H1 (cell line): ENCODE measurements around the gene USP16.

Source experiments
- KDM5A ChIP-seq: fragments of 200-600 bp; IDR thresholded peaks from 2 replicates; pipeline ENCODE4 v1.7.1; 2012; ENCODE audit warnings: mild to moderate bottlenecking, low read length, inconsistent platforms, mixed read lengths
- TF ChIP-seq, protein P1 (sequence below), 3 experiments: IDR thresholded peaks; 1 replicate in 2 of 3; 2 replicates in 1 of 3; pipeline versions ENCODE4 v1.5.1 to v1.6.1; 2011; ENCODE audit warnings: low read length in 3 of 3, mild to moderate bottlenecking in 3 of 3, inconsistent platforms in 2 of 3, low read depth in 1 of 3, moderate library complexity in 1 of 3; ENCODE audit not compliant: insufficient read depth in 1 of 3; ENCODE audit errors: control extremely low read depth in 1 of 3

DNA sequence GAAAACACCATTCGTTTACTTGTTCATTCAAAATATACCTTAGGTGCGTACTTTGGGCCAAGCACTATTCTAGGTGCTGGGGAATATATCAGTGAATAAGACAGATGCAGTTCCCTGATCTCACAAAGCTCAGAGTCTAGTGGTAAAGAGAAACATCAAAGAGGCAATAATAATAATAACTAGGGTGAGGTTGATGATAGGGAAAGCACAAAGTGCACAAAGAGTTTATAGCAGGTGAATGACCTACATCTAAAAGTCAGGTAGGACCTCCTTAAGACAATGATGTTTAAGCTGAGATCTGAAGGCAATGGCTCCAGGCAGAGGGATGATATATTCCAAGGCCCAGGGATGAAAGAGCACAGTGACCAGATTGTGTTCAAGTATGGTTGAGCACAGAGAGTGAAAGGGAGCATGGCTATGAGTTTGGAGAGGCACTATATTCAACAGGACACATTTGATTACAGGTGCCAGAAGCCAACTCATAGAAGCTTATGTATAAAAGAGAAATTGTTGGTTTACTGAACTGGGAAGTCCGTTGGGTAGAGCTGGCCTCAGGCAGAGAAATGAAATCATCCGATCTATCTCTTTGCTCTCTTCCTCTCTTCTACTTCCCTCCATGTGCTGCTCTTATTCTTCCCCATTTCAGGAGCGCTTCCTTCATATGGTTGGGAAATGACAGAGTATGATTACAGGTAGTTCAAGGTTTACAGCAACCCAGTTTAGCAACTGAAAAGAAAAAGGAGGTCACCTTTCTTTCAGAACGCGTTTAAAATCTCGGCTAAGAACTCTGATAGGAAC is 71.9 kb downstream of the USP16 start:
- no peak for TF ChIP-seq KDM5A
- TF ChIP-seq, protein P1, sequence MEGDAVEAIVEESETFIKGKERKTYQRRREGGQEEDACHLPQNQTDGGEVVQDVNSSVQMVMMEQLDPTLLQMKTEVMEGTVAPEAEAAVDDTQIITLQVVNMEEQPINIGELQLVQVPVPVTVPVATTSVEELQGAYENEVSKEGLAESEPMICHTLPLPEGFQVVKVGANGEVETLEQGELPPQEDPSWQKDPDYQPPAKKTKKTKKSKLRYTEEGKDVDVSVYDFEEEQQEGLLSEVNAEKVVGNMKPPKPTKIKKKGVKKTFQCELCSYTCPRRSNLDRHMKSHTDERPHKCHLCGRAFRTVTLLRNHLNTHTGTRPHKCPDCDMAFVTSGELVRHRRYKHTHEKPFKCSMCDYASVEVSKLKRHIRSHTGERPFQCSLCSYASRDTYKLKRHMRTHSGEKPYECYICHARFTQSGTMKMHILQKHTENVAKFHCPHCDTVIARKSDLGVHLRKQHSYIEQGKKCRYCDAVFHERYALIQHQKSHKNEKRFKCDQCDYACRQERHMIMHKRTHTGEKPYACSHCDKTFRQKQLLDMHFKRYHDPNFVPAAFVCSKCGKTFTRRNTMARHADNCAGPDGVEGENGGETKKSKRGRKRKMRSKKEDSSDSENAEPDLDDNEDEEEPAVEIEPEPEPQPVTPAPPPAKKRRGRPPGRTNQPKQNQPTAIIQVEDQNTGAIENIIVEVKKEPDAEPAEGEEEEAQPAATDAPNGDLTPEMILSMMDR (IDR thresholded peaks at IDR 0.05; ENCODE audit: control extremely low read depth in 1 of 3, insufficient read depth in 1 of 3, low read depth in 1 of 3, low read length in 3 of 3) = no peak
